Neural cell (in vitro differentiated cells): ENCODE measurements around the gene RNF213. TPM values are rescaled to one million over a fixed set of nuclear protein-coding genes. Genes with fewer than 3 reads are reported as not detected.

Experiments
- H2AFZ ChIP-seq: fragments of 200-600, 300-800 bp; sonication (generic), shearing (Covaris generic); 2 replicates; pipeline ENCODE4 v1.6.0; 2014; ENCODE audit warnings: low read depth, mild to moderate bottlenecking, antibody characterized with exemption, low read length, moderate library complexity
- H3F3A ChIP-seq: fragments of 200-600 bp; shearing (Covaris generic); 2 replicates; pipeline ENCODE4 v1.6.1; 2016; ENCODE audit warnings: mild to moderate bottlenecking, moderate library complexity, mixed read lengths, antibody characterized with exemption, low read length; ENCODE audit not compliant: insufficient read depth, poor library complexity, severe bottlenecking
- H3K27ac ChIP-seq: fragments of 200-600, 300-800 bp; sonication (generic), shearing (Covaris generic); 2 replicates; pipeline ENCODE4 v1.5.1; 2014; ENCODE audit warnings: mild to moderate bottlenecking, low read length, moderate library complexity
- H3K27me3 ChIP-seq: fragments of 300-800, 200-600 bp; sonication (generic), shearing (Covaris generic); 2 replicates; pipeline ENCODE4 v1.6.0; 2014; ENCODE audit warnings: mild to moderate bottlenecking, low read depth, low read length, moderate library complexity; ENCODE audit not compliant: insufficient read depth
- H3K36me3 ChIP-seq: fragments of 300-800, 200-600 bp; sonication (generic), shearing (Covaris generic); 2 replicates; pipeline ENCODE4 v1.5.1; 2014; ENCODE audit warnings: mild to moderate bottlenecking, antibody characterized with exemption, low read length, moderate library complexity; ENCODE audit not compliant: insufficient read depth
- H3K4me2 ChIP-seq: fragments of 300-800, 200-600 bp; sonication (generic), shearing (Covaris generic); 2 replicates; pipeline ENCODE4 v1.6.0; 2014; ENCODE audit warnings: mild to moderate bottlenecking, low read length
- H3K4me3 ChIP-seq: fragments of 300-800, 200-600 bp; sonication (generic), shearing (Covaris generic); 2 replicates; pipeline ENCODE4 v1.5.1; 2014; ENCODE audit warnings: mild to moderate bottlenecking, low read length, moderate library complexity
- H3K79me2 ChIP-seq: fragments of 200-600 bp; shearing (Covaris generic); replicated peaks from 2 replicates; pipeline ENCODE4 v1.6.0; 2014; ENCODE audit warnings: mild to moderate bottlenecking, low read length, moderate library complexity; ENCODE audit not compliant: insufficient read depth
- H3K9ac ChIP-seq: fragments of 300-800, 200-600 bp; sonication (generic), shearing (Covaris generic); 2 replicates; pipeline ENCODE4 v1.6.1; 2016; ENCODE audit warnings: mild to moderate bottlenecking, low read length, mixed read lengths
- H3K9me2 ChIP-seq: fragments of 200-600 bp; shearing (Covaris generic); 2 replicates; pipeline ENCODE4 v1.6.1; 2016; ENCODE audit warnings: mild to moderate bottlenecking, low read length, mixed read lengths; ENCODE audit not compliant: insufficient read depth
- H3K9me3 ChIP-seq: fragments of 200-600, 300-800 bp; sonication (generic), shearing (Covaris generic); 2 replicates; pipeline ENCODE4 v1.6.1; 2016; ENCODE audit warnings: mild to moderate bottlenecking, mixed run types, low read length, moderate library complexity, mixed read lengths
- H4K20me1 ChIP-seq: fragments of 200-600 bp; shearing (Covaris generic); 2 replicates; pipeline ENCODE4 v1.6.1; 2016; ENCODE audit warnings: mild to moderate bottlenecking, mixed run types; ENCODE audit not compliant: insufficient read depth
- EP300 ChIP-seq: fragments of 450-650 bp; conservative IDR thresholded peaks from 2 replicates; pipeline ENCODE4 v1.6.1; 2014; ENCODE audit warnings: antibody characterized with exemption, mild to moderate bottlenecking, moderate library complexity; ENCODE audit not compliant: poor library complexity, severe bottlenecking
- EZH2 ChIP-seq: fragments of 200-600, 300-800 bp; shearing (Covaris generic), sonication (generic); IDR thresholded peaks from 2 replicates; pipeline ENCODE4 v1.6.1; 2014; ENCODE audit warnings: antibody characterized with exemption, low read length, borderline replicate concordance, mild to moderate bottlenecking; ENCODE audit not compliant: insufficient read depth, poor library complexity, severe bottlenecking
- MXI1 ChIP-seq: fragments of 450-650 bp; conservative IDR thresholded peaks from 2 replicates; pipeline ENCODE4 v1.6.1; 2014; ENCODE audit warnings: antibody characterized with exemption, mild to moderate bottlenecking; ENCODE audit not compliant: poor library complexity, severe bottlenecking
- POLR2AphosphoS5 ChIP-seq: IDR thresholded peaks from 2 replicates; pipeline ENCODE4 v1.6.1; 2012
- RAD21 ChIP-seq: fragments of 450-650 bp; conservative IDR thresholded peaks from 2 replicates; pipeline ENCODE4 v1.6.1; 2014; ENCODE audit warnings: antibody characterized with exemption, mild to moderate bottlenecking, moderate library complexity
- TAF1 ChIP-seq: IDR thresholded peaks from 2 replicates; pipeline ENCODE4 v1.6.1; 2012; ENCODE audit warnings: low read depth
- polyA plus RNA-seq: library from polyadenylated mRNA; depleted of rRNA; stranded (reverse); fragments of >200 nt; gene quantifications from 2 replicates; pipeline ENCODE4 v1.2.3, GENCODE V29; 2014
- TF ChIP-seq, protein P1 (sequence below): fragments of 450-650 bp; IDR thresholded peaks from 2 replicates; pipeline ENCODE4 v1.5.1; 2014; ENCODE audit warnings: antibody characterized with exemption, mild to moderate bottlenecking, moderate library complexity; ENCODE audit not compliant: poor library complexity, severe bottlenecking
- TF ChIP-seq, protein P2 (sequence below): IDR thresholded peaks from 2 replicates; pipeline ENCODE4 v1.6.1; 2012; ENCODE audit warnings: borderline replicate concordance

The RNF213 gene
- polyA plus RNA-seq, 1 donor from 2014 or later: 1.5 TPM

DNA sequence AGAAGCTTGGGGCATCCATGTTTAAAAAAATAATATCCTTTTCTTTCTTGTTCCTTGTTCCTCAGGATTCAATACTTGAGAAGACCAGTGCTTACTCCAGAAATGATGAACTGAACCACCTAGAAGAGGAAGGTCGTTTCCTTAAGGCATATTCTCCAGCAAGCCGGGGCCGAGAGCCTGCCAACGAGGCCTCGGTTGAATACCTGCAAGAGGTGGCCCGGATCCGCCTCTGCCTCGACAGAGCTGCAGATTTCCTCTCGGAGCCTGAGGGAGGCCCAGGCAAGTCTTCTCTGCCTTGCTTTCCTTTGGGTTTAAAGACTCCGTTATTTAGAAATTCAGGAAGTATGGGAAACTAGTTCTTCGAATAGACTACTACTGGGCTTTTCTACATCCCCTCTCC lies 111.8 kb downstream of the RNF213 start:
- no peak overlapping the region for H3K4me2 ChIP-seq
- no peak overlapping the region for H3K4me3 ChIP-seq
- TF ChIP-seq, protein P1, sequence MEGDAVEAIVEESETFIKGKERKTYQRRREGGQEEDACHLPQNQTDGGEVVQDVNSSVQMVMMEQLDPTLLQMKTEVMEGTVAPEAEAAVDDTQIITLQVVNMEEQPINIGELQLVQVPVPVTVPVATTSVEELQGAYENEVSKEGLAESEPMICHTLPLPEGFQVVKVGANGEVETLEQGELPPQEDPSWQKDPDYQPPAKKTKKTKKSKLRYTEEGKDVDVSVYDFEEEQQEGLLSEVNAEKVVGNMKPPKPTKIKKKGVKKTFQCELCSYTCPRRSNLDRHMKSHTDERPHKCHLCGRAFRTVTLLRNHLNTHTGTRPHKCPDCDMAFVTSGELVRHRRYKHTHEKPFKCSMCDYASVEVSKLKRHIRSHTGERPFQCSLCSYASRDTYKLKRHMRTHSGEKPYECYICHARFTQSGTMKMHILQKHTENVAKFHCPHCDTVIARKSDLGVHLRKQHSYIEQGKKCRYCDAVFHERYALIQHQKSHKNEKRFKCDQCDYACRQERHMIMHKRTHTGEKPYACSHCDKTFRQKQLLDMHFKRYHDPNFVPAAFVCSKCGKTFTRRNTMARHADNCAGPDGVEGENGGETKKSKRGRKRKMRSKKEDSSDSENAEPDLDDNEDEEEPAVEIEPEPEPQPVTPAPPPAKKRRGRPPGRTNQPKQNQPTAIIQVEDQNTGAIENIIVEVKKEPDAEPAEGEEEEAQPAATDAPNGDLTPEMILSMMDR: no peak
- TF ChIP-seq RAD21: no peak
- no peaks in the 10 kb centered on the region for H3F3A ChIP-seq
- no peaks in the 10 kb centered on the region for H3K79me2 ChIP-seq
- H4K20me1 ChIP-seq: no peaks in the 10 kb centered on the region
- no peak overlapping the region for H3K27ac ChIP-seq
- H3K9me3 ChIP-seq: no peaks in the 10 kb centered on the region
- no peaks in the 10 kb centered on the region for H3K9me2 ChIP-seq
- H3K27me3 ChIP-seq: no peaks in the 10 kb centered on the region
- H3K36me3 ChIP-seq: no peaks in the 10 kb centered on the region
- no peak overlapping the region for H2AFZ ChIP-seq
- H3K9ac ChIP-seq: no peak overlapping the region

DNA sequence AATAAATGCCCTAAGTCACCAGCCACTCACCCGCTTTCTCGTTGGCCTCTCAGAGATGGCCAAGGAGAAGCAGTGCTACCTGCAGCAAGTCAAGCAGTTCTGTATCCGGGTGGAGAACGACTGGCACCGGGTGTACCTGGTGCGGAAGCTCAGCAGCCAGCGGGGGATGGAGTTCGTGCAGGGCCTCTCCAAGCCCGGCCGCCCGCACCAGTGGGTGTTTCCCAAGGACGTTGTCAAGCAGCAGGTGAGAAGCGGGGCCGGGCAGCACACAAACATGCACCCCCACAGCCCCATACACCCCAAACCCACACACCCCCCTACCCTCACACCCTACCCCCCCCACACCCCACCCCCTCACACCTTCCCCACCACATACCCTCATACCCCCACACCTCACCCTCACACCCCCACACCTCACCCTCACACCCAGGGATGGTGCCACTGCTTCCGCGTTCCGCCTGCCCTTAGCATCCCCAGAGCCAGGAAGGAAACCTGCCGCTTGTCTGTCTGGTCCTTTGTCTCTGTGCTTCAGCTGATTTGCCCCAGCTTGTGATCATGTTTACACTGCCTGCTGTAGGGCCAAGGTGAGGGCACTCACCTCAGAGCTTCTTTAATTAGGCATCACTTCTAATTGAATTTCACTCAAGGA lies 112.4 kb downstream of the RNF213 start:
- Histone ChIP-seq H3K36me3 (no peaks in the 10 kb centered on the region), H4K20me1 (no peaks in the 10 kb centered on the region)

More for the DNA sequence above, 112.4 kb downstream of the RNF213 start:
- Histone ChIP-seq H2AFZ (no peak overlapping the region), H3F3A (no peaks in the 10 kb centered on the region), H3K9ac (no peak overlapping the region), H3K27me3 (no peaks in the 10 kb centered on the region), H3K9me3 (no peaks in the 10 kb centered on the region), H3K4me2 (no peak overlapping the region), H3K27ac (no peak overlapping the region), H3K4me3 (no peak overlapping the region), H3K9me2 (no peaks in the 10 kb centered on the region), H3K79me2 (no peaks in the 10 kb centered on the region)
- TF ChIP-seq TAF1 (no peak), POLR2AphosphoS5 (no peak), EP300 (no peak), MXI1 (no peak), EZH2 (no peak)
- TF ChIP-seq, protein P2, sequence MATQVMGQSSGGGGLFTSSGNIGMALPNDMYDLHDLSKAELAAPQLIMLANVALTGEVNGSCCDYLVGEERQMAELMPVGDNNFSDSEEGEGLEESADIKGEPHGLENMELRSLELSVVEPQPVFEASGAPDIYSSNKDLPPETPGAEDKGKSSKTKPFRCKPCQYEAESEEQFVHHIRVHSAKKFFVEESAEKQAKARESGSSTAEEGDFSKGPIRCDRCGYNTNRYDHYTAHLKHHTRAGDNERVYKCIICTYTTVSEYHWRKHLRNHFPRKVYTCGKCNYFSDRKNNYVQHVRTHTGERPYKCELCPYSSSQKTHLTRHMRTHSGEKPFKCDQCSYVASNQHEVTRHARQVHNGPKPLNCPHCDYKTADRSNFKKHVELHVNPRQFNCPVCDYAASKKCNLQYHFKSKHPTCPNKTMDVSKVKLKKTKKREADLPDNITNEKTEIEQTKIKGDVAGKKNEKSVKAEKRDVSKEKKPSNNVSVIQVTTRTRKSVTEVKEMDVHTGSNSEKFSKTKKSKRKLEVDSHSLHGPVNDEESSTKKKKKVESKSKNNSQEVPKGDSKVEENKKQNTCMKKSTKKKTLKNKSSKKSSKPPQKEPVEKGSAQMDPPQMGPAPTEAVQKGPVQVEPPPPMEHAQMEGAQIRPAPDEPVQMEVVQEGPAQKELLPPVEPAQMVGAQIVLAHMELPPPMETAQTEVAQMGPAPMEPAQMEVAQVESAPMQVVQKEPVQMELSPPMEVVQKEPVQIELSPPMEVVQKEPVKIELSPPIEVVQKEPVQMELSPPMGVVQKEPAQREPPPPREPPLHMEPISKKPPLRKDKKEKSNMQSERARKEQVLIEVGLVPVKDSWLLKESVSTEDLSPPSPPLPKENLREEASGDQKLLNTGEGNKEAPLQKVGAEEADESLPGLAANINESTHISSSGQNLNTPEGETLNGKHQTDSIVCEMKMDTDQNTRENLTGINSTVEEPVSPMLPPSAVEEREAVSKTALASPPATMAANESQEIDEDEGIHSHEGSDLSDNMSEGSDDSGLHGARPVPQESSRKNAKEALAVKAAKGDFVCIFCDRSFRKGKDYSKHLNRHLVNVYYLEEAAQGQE: no peak
- TF ChIP-seq, protein P1: no peak
